ENCODE data around the gene LRRC15. TPM values are rescaled to one million over a fixed set of nuclear protein-coding genes. Genes with fewer than 3 reads are reported as not detected.

LRRC15 gene
- total RNA-seq, 1 experiment from 2014 or later = 0.21 TPM

GRCh38 chr3:194327218-194328052 lies 42.1 kb downstream of the LRRC15 start:
- no peak overlapping the region for H3K4me3 ChIP-seq (ENCODE audit: insufficient read depth, low read depth, low read length)
- peaks cover 2% of the 10 kb centered on the region for H3K27me3 ChIP-seq (ENCODE audit: control insufficient read depth, insufficient read depth, low read length)
- no peaks in the 10 kb centered on the region for H3K36me3 ChIP-seq (replicated peaks; ENCODE audit: control insufficient read depth, insufficient read depth, low read length)
- no peak for DNase-seq

DNA sequence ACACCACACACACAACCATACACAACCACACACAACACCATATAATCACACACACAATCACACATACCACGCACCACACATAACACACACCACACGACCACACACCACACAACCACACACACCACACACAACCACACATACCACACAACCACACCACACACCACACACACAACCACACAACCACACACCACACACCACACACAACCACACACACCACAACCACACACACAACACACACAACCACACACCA lies 42.6 kb downstream of the LRRC15 start:
- H3K4me3 ChIP-seq (ENCODE audit: insufficient read depth, low read depth, low read length) = no peak overlapping the region
- DNase-seq = no peak
- no peaks in the 10 kb centered on the region for H3K36me3 ChIP-seq (replicated peaks; ENCODE audit: control insufficient read depth, insufficient read depth, low read length)
- H3K27me3 ChIP-seq (ENCODE audit: control insufficient read depth, insufficient read depth, low read length) = no peaks in the 10 kb centered on the region

GRCh38 chr3:194326192-194326967 lies 43.2 kb downstream of the LRRC15 start:
- Histone ChIP-seq H3K4me3 (ENCODE audit: insufficient read depth, low read depth, low read length) (no peak overlapping the region), H3K27me3 (ENCODE audit: control insufficient read depth, insufficient read depth, low read length) (no peaks in the 10 kb centered on the region), H3K36me3 (replicated peaks; ENCODE audit: control insufficient read depth, insufficient read depth, low read length) (no peaks in the 10 kb centered on the region)
- peak; percentile 67 for DNase-seq

DNA sequence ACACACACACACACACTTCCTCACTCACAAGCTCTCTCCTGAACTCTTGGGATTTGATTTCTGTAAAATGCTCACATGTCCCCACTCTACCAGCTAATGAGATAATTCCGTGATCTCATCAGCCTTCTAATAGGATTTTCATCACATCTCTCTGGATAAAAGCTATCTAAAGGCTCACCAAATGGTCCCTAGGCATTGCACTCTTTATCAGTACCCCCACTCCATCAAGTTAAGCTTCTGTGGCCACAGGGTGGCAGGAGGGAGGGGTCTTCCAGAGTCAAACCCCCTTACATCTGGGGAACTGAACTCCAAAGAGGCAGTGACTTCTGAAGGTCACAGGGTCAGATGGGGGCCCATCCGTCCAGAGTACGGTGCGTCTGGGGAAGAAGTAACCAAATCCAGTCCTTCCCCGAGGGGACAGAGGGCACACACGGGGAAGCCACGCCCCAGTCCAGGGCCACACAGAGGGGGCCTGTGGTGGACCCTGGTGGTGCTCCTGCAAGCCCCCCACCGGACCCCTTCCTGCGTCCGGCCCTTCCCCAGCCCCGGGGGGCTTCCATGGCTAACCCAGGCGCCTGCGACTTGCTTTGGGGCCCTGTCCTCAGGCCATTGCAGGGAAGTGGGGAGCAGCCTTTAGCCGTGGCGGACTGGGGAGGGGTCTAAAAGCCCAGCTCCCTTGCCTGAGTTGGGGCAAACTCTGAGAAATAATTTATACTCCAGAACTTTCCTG lies 44.0 kb downstream of the LRRC15 start:
- DNase-seq = peak; percentile 61
- no peak overlapping the region for H3K4me3 ChIP-seq (ENCODE audit: insufficient read depth, low read depth, low read length)
- H3K27me3 ChIP-seq (ENCODE audit: control insufficient read depth, insufficient read depth, low read length) = no peaks in the 10 kb centered on the region
- no peaks in the 10 kb centered on the region for H3K36me3 ChIP-seq (replicated peaks; ENCODE audit: control insufficient read depth, insufficient read depth, low read length)

GRCh38 chr3:194324823-194325327 lies 44.7 kb downstream of the LRRC15 start:
- Histone ChIP-seq H3K27me3 (ENCODE audit: control insufficient read depth, insufficient read depth, low read length) (no peaks in the 10 kb centered on the region), H3K4me3 (ENCODE audit: insufficient read depth, low read depth, low read length) (no peak overlapping the region), H3K36me3 (replicated peaks; ENCODE audit: control insufficient read depth, insufficient read depth, low read length) (no peaks in the 10 kb centered on the region)
- no peak for DNase-seq

- no peak overlapping the region for H3K4me3 ChIP-seq (ENCODE audit: insufficient read depth, low read depth, low read length)
- no peak for DNase-seq
- H3K27me3 ChIP-seq (ENCODE audit: control insufficient read depth, insufficient read depth, low read length) = no peaks in the 10 kb centered on the region
- no peaks in the 10 kb centered on the region for H3K36me3 ChIP-seq (replicated peaks; ENCODE audit: control insufficient read depth, insufficient read depth, low read length)
Measured at GRCh38 chr3:194323785-194324735, 45.5 kb downstream of the LRRC15 start.

DNA sequence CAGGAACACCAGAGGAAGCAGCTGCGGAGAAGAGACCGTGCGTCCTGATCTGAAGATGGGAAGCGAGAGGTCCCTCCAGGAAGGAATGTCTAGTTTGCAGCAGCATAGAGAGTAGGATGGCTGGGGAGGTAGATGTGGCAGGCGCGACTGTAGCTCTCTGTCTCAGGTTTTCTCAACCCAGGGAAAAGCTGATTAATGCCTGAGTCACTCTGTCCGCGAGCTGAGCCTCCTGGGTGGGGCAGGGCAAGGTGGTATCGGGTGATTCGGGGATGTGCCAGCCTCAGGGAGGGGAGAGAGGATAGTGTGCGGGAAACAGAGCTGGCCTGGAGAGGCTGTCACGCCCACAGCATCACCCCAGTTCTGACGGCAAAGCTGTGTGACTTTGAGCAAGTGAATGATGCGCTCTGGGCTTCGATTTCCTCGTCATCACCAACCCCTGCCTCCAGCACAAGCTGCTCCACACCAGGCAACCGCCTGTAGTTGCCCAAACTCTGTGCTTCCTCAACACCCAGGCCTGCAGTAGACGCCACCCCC lies 46.8 kb downstream of the LRRC15 start:
- no peak overlapping the region for H3K4me3 ChIP-seq (ENCODE audit: insufficient read depth, low read depth, low read length)
- DNase-seq = no peak
- no peaks in the 10 kb centered on the region for H3K27me3 ChIP-seq (ENCODE audit: control insufficient read depth, insufficient read depth, low read length)
- no peaks in the 10 kb centered on the region for H3K36me3 ChIP-seq (replicated peaks; ENCODE audit: control insufficient read depth, insufficient read depth, low read length)

- H3K4me3 ChIP-seq (ENCODE audit: insufficient read depth, low read depth, low read length) = no peak overlapping the region
- DNase-seq = no peak
- H3K27me3 ChIP-seq (ENCODE audit: control insufficient read depth, insufficient read depth, low read length) = no peaks in the 10 kb centered on the region
- no peaks in the 10 kb centered on the region for H3K36me3 ChIP-seq (replicated peaks; ENCODE audit: control insufficient read depth, insufficient read depth, low read length)
Measured at GRCh38 chr3:194321693-194322640, 47.6 kb downstream of the LRRC15 start.

DNA sequence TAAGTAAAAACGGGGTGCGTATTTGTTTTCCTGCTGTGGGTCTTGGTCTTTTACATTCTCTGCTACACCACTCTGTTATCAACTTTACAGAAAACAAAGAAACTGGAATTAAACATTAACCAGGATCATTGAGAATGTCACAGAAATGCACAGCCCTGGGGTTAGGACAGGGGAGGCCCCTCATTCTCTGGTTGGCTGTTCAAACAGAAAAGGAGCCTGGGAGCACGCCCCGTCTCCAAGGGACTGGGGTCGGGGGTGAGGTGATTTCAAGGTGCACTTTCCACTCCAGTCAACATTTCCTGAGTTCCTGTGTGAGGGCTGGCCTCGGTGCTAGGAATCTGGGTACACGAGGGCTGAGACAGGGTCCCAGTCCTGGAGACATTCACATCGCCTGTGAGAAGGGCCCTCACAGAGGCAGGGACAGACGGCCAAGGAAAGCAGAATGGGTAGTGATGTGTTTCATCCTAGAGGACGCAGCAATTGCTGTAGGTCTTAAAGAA lies 48.7 kb downstream of the LRRC15 start:
- no peak for DNase-seq
- H3K4me3 ChIP-seq (ENCODE audit: insufficient read depth, low read depth, low read length) = no peak overlapping the region
- no peaks in the 10 kb centered on the region for H3K36me3 ChIP-seq (replicated peaks; ENCODE audit: control insufficient read depth, insufficient read depth, low read length)
- 0 out of 2 replicates have a peak, but pooled peaks cover 2% of the 10 kb centered on the region for H3K27me3 ChIP-seq (ENCODE audit: control insufficient read depth, insufficient read depth, low read length)

GRCh38 chr3:194320100-194320499 lies 49.4 kb downstream of the LRRC15 start:
- Histone ChIP-seq H3K4me3 (ENCODE audit: insufficient read depth, low read depth, low read length) (no peak overlapping the region), H3K36me3 (replicated peaks; ENCODE audit: control insufficient read depth, insufficient read depth, low read length) (no peaks in the 10 kb centered on the region), H3K27me3 (ENCODE audit: control insufficient read depth, insufficient read depth, low read length) (0 out of 2 replicates have a peak, but pooled peaks cover 2% of the 10 kb centered on the region)
- DNase-seq = no peak

DNA sequence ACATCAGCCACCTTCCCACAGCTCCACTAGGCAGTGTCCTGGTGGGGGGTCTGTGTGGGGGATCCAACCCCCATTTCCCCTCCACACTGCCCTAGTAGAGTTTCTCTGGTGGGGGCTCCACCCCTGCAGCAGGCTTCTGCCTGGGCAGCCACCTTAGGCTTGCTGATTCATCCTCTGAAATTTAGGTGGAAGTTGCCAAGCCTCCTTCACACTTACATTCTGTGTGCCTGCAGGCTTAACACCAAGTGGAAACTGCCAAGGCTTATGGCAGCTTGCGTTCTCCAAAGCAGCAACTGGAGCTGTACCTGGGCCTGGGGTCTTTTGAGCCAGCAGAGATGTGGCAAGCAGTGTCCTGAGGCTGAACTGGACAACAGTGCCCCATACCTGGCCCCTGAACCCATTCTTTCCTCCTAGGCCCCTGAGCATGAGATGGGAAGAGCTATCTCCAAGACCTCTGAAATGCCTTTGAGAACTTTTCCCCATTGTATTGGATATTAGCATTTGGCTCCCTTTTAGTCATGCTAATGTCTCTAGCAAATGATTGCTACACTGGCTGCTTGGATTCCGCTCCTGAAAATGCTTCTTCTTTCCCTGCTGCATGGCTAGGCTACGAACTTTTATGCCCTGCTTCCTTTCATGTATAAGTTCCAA lies 50.9 kb downstream of the LRRC15 start:
- Histone ChIP-seq H3K27me3 (ENCODE audit: control insufficient read depth, insufficient read depth, low read length) (peaks cover 4% of the 10 kb centered on the region; the same call in 1 of the 2 replicates), H3K36me3 (replicated peaks; ENCODE audit: control insufficient read depth, insufficient read depth, low read length) (no peaks in the 10 kb centered on the region), H3K4me3 (ENCODE audit: insufficient read depth, low read depth, low read length) (no peak overlapping the region)
- DNase-seq = no peak

DNA sequence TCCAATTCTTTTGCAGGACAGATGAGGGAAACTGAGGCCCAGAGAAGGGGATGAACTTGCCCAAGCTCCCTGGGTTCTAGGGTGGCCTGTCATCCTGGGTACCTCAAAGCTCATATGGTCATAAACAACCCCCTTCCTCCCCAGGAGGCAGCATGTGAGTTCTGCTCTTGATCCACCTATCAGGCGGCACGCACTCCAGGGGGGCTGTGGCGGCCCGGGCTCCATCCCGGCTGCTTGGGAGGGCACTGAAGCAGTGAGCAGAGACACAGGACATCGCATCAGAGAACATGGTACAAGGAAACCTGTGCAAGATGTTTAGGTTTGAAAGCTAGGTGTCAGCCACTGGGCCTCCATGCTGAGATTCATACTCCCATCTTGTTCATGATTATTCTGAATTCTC lies 52.6 kb downstream of the LRRC15 start:
- Histone ChIP-seq H3K36me3 (replicated peaks; ENCODE audit: control insufficient read depth, insufficient read depth, low read length) (no peaks in the 10 kb centered on the region), H3K4me3 (ENCODE audit: insufficient read depth, low read depth, low read length) (no peak overlapping the region), H3K27me3 (ENCODE audit: control insufficient read depth, insufficient read depth, low read length) (peaks cover 6% of the 10 kb centered on the region)
- DNase-seq = no peak

All from H7 (cell line).